Measurements from ENCODE around the gene PTN.

PTN gene, protein sequence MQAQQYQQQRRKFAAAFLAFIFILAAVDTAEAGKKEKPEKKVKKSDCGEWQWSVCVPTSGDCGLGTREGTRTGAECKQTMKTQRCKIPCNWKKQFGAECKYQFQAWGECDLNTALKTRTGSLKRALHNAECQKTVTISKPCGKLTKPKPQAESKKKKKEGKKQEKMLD

GRCh38 chr7:137343281-137343841 is at the start of gene PTN:
Gene PTN (minus strand): TSS chr7:137343733. CDS start chr7:137254973, 88,760 bp downstream.
- no peak for DNase-seq (ENCODE audit: low read depth, low spot score)

DNA sequence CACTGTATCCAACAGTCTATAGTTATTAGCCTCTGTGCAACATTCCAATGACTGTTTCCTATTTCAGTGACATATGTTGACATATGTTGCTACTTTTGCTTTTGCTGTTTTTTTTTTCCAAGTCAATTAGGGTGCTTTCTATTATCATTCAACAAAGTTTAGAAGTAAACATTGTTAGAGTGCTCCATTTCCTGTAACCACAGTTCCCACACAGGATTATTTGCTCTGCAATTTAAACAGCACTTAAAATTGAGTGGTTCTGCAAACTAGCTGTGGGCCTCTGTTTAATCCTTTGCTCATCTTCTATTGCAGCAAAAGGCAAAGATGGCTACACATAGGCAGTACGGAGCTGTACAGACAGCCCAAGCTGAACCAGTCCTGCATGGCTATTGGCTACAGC is 46.5 kb upstream of the PTN start:
- DNase-seq (ENCODE audit: low read depth, low spot score) = no peak

- no peak for DNase-seq (ENCODE audit: low read depth, low spot score)
Measured at GRCh38 chr7:137388916-137389315, 45.4 kb upstream of the PTN start.

- no peak for DNase-seq (ENCODE audit: low read depth, low spot score)
Measured at GRCh38 chr7:137386966-137387365, 43.4 kb upstream of the PTN start.

GRCh38 chr7:137381045-137381444 is 37.5 kb upstream of the PTN start:
- no peak for DNase-seq (ENCODE audit: low read depth, low spot score)

GRCh38 chr7:137373507-137373906 is 30.0 kb upstream of the PTN start:
- DNase-seq (ENCODE audit: low read depth, low spot score) = no peak

DNA sequence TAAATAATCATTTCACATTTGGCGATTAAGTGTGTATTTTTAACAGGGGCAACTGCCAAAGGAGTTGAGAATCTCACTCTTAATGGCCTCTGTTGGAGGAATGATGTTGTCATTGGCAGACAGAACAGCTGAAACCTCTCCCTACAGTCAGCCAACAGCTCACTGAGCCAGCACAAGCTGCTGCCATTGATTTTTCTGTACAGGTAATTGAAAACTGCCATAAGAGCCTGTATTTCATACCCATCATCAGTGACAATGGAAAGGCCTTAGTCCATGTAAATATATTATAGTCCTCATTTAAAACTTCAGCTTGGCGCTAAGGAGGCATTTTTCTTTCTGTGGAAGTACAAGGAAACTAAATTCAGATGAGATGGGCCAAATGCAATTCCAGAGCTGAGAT is 28.1 kb upstream of the PTN start:
- DNase-seq (ENCODE audit: low read depth, low spot score) = no peak

GRCh38 chr7:137366995-137367394 is 23.5 kb upstream of the PTN start:
- DNase-seq (ENCODE audit: low read depth, low spot score) = no peak

GRCh38 chr7:137363683-137364082 is 20.1 kb upstream of the PTN start:
- no peak for DNase-seq (ENCODE audit: low read depth, low spot score)

DNA sequence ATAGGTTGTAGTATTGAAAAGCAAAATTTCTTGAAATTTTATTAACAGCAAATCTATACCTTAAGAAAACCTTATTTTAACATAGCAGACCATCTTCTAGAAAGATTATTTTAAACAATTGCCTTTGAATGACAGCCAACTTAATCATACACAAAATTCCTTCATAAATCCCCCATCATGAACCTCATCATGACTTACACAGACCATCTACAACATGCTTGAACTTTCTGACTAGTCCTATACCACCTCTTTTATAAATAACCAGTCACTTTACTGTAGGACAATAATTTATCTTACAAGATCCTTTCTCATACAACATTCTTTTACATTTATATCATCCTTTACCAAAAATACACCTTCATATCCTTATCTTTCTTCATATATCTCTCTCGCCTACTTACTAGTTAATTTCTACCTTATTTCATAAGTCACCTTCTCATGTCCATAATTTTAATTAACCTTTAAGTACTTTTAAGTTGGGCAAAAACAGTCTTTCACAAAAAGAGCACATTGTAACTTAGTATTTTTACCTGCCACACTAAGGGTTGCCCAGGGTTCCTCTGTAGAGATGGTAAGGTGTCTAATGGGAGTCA is 16.6 kb upstream of the PTN start:
- DNase-seq (ENCODE audit: low read depth, low spot score) = no peak

DNA sequence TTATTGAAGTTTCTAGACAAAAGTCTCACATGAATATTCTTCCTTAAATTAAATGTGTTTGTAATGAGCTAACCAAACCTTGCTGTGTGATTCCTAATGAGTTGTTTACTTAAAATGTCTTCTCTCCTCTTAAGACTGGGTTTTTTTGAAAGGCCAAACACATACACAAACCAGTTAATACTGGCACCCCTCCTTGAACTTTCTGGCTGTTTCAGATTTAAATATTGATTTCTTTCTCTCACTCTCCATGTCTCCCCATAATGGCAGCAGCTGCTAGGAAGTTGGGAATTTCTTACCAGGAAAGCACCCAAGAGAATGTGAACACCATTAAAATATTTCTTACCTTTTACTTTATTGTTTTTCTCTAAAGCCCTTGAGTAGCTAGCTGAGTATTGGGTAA is 11.4 kb upstream of the PTN start:
- no peak for DNase-seq (ENCODE audit: low read depth, low spot score)

GRCh38 chr7:137354396-137354795 is 10.9 kb upstream of the PTN start:
- DNase-seq (ENCODE audit: low read depth, low spot score) = no peak

GRCh38 chr7:137351941-137352340 is 8.4 kb upstream of the PTN start:
- no peak for DNase-seq (ENCODE audit: low read depth, low spot score)

DNA sequence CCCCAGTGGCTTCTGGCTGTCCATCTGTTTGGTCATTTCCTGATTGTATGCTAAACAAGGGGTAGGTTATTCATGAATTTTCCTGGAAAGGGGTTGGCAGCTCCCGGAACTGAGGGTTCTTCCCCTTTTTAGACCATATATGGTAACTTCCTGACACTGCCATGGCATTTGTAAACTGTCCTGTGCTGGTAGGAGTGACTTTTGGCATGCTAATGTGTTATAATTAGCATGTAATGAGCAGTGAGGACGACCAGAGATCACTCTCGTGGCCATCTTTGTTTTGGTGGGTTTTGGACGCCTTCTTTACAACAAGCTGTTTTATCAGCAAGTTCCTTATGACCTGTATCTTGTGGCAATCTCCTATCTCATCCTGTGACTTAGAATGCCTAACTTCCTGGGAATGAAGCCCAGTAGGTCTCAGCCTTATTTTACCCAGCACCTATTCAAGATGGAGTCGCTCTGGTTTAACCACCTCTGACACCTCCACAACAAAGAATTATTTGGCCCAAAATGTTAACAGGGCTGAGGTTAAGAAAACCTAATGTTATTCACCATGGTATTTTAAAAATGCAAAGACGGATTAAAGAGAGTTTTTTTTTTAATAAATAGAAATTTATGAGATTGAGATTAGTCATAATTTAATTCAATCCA is 2.4 kb upstream of the PTN start:
- no peak for DNase-seq (ENCODE audit: low read depth, low spot score)

- DNase-seq (ENCODE audit: low read depth, low spot score) = no peak
Measured at GRCh38 chr7:137342828-137343261, 688 bp downstream of the PTN start.

DNA sequence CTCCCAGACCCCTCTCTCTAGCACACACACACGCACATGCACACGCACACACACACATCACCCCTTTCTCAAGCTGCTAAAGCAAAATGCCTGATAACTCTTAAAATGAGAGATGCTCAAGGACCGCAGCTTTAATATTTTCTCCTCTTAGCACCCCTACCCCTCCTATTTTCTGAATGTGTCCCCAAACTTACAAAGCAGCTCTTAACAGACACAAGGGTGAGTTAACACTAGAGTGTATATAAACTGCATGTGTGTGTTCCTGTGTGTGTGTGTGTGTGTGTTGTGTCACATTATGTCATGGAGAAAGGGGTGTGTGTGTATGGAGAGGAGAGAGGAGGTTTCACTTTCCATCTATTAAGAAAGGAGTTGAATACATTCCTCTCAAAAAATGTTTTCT is 1.3 kb downstream of the PTN start:
- no peak for DNase-seq (ENCODE audit: low read depth, low spot score)

DNA sequence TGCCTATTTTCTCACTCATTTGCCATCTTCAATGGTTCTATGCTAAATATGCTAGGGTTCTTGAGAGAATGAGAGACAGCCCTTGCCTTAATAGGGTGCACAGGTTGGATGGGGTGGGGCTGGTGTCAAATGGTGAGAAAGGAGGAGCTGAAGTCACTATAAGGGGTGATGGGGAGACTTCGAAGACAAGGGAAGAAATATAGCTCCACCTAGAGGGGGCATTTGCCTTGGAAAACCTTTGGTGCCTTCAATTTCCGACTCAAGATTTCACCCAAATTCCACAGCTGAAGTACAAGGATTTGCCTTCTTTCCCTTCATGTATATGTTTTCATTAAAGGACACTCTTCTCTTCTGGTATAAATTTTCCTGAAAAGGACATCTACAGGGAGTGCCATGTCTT is 5.6 kb downstream of the PTN start:
- DNase-seq (ENCODE audit: low read depth, low spot score) = no peak

- no peak for DNase-seq (ENCODE audit: low read depth, low spot score)
Measured at GRCh38 chr7:137335814-137336213, 7.7 kb downstream of the PTN start.

DNA sequence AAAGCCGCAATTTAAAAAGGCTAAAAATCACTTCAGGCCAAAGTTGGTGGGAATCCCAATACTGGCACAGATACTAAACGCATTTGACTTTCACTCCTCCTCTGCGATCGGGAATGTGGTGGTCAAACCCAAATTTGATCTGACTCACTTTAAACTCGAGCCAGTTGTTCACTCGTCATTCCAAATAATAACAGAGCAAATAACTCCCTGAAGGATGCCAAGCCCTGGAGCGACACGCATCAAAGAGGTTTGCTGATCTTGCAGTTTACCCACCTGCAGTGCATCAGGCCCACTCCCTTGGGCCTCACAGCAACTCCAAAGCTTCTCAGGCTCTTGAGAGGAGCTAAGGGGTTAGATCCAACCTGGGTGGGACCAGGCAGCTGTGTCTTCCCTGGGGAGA is 12.2 kb downstream of the PTN start:
- no peak for DNase-seq (ENCODE audit: low read depth, low spot score)

GRCh38 chr7:137329411-137329810 is 14.1 kb downstream of the PTN start:
- no peak for DNase-seq (ENCODE audit: low read depth, low spot score)

DNA sequence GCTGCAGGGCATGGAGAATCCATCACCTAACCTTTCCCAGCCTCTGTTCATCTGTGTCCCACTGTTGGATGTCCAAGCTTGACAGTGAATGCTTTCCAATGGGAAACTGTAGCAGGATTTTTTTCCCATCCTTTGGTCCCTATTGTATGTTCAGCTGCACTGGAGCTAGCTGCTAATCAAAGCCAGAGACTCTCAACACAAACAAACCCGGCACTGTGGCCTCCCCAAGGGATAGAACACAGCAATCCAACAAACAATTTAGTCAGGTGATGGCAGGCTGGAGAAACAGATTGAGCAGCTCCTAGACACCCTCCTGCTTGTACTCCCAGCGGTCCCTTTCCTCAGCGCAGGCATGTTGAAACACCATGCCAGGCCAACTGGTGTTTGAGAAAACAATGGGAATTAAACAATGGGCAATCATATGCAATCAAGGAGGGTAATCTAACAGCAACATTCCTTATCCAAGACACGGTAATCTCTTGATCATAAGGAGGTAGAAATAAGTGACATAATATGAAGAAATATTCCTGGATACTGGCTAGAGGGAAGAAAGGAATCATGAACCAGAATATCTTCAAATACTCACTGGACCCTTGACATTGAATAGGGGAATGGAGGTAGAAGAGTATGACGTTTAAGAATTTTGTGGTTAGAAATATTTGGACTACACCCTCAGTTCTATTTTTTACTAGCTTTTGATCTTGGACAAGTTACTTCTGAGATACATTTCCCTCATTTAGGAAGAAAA is 15.0 kb downstream of the PTN start:
- no peak for DNase-seq (ENCODE audit: low read depth, low spot score)

GRCh38 chr7:137325927-137326326 is 17.6 kb downstream of the PTN start:
- no peak for DNase-seq (ENCODE audit: low read depth, low spot score)
